ENCODE results near the gene TBKBP1.

- TF ChIP-seq, protein P1, sequence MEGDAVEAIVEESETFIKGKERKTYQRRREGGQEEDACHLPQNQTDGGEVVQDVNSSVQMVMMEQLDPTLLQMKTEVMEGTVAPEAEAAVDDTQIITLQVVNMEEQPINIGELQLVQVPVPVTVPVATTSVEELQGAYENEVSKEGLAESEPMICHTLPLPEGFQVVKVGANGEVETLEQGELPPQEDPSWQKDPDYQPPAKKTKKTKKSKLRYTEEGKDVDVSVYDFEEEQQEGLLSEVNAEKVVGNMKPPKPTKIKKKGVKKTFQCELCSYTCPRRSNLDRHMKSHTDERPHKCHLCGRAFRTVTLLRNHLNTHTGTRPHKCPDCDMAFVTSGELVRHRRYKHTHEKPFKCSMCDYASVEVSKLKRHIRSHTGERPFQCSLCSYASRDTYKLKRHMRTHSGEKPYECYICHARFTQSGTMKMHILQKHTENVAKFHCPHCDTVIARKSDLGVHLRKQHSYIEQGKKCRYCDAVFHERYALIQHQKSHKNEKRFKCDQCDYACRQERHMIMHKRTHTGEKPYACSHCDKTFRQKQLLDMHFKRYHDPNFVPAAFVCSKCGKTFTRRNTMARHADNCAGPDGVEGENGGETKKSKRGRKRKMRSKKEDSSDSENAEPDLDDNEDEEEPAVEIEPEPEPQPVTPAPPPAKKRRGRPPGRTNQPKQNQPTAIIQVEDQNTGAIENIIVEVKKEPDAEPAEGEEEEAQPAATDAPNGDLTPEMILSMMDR (IDR thresholded peaks at IDR 0.05) = no peak
- TF ChIP-seq EP300 (IDR thresholded peaks at IDR 0.05) (no peak), POLR2A (IDR thresholded peaks at IDR 0.05) (no peak), POLR2AphosphoS5 (IDR thresholded peaks at IDR 0.05) (no peak)
Measured at GRCh38 chr17:47684535-47685193, 9.3 kb upstream of the TBKBP1 start.
